Neural progenitor cell (in vitro differentiated cells): ENCODE results near the gene CNTN3.

Experiments
- CTCF ChIP-seq: fragments of 200-600 bp; sonication (generic); IDR thresholded peaks from 2 replicates; pipeline ENCODE4 v1.5.1; 2017; ENCODE audit warnings: antibody characterized with exemption, mild to moderate bottlenecking
- EZH2 ChIP-seq: fragments of 200-600 bp; sonication (generic); IDR thresholded peaks from 2 replicates; pipeline ENCODE4 v1.6.1; 2017; ENCODE audit warnings: antibody characterized with exemption, mild to moderate bottlenecking, moderate library complexity
- EZH2phosphoT487 ChIP-seq: fragments of 200-600 bp; sonication (generic); IDR thresholded peaks from 2 replicates; pipeline ENCODE4 v1.6.1; 2017; ENCODE audit warnings: antibody characterized with exemption

- TF ChIP-seq EZH2 (no peak), CTCF (no peak), EZH2phosphoT487 (no peak)
Measured at GRCh38 chr3:74639681-74640080, 25.2 kb upstream of the CNTN3 start.
